Activated CD8-positive, alpha-beta memory T cell treated with anti-CD3 and anti-CD28 coated beads, Interleukin-2, amount 50 U/mL, for 48 hours (primary cell): ENCODE data around the gene STX17.
"Not testable (repeated sequence)": the region's sequence is repeated elsewhere in the genome, so short reads cannot be mapped to it uniquely, and the experiment has no call there.

Experiments used
- DNase-seq: peaks from one replicate; pipeline ENCODE4 v3.0.0-alpha.2; 2020

STX17 gene

DNA sequence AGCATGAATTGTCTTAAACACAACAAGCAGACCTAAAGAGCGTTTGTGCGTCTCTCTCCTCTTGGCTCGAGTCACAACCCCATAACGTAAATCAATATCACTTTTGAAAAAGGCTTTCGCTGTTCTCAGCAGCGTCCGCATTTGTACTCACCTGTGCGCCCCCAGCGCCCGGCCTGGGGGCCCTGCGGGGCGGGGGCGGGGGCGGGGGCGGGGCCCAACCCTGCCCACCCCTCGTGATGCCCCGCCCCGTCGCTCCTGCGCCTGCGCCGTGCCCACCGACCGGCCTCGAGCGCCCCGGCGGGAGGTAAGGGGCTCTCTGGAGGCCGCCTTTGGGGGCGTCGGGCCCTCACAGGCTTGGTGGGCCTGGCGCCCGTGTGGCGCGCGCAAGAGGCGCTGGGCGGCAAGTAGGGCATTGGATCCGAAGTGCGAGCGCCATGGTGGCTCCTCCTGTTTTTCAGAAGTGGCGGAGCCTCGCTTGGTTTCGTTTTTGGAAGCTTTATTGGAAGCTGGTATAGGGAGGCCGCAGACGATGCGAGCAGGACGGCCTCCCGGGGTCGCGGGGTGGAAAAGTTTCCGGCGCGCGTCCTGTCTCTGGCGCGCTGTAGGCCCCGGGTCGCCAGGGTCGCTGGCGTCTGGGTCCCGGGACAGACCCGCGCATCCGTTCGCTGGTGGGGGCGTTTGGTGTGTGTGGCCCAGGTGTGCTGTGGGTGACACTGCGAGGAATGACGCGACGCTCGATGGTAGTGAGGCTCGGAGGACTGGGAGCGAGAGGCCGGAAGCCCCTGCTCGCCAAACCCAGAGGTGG is at the start of gene STX17:
Gene STX17, plus strand, starts transcription at position 252 of the 805 bp plus-strand sequence. CDS start 8,586 bp downstream, outside the sequence.
- peak; percentile 89 for DNase-seq

DNA sequence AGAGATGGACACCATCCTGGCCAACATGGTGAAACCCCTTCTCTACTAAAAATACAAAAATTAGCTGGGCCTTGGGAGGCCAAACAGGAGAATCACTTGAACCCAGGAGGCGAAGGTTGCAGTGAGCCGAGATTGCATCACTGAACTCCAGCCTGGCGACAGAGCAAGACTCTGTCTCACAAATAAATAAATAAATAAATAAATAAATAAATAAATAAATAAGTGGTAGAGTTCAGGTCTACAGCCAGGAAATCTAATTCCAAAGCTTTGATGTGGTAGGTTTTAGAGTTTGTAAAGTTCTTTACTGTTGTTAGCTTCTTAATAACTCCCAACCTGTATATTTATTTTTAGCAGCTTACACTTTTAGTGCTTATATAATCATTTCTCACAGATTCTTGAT is 48.9 kb upstream of the STX17 start:
- DNase-seq = not testable (repeated sequence)

DNA sequence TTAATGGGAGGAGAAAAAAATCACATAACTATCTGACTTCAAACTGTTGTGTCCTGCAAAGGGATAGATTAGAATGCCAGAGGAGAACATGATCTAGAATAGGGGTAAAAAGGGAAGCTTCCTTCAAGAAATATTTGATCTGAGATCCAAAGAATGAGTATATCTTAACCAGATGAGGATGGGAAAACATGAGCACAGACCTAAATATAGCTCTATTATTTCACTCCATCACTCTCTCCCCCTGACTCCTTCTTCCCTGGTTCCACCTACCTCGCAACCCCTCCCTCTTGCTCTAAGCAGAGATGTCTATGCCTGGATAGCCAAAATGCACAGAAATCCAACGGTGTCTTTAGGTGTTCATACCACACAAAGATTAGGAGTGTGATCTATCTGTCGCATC is 48.4 kb upstream of the STX17 start:
- no peak for DNase-seq

DNA sequence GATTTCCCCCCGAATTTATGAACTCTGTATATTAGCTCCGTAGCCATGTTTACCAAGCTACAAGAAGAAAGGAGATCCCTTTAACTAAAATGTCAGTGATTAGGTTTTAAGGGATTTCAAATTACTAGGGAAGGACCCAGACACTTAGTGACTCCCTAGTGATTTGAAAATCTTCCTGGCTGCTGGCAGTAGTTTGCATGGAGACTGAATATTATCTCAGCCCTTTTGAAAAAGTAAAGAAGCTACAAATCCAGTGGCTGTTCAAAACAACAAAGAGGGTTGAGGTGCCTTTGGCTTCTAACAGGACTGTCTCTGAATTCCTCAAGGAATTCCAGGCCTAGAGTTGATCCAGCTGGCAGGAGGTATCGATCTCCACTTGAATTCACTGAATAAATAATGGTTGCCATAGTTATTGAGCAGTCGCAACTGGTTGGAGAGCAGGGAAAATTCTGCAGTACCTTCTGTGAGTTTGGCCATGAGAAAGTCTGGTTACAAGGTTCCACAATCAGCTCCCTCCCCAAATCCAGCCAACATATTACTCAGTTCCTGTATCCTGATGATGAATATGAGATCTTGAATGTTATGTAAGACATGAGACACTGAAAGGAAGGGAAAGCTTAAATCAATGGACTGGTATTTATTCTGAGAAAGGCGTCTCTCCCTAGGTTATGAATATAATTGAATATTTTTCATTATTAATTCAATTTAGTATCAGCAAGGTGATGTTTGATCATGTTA is 47.0 kb upstream of the STX17 start:
- no peak for DNase-seq

DNA sequence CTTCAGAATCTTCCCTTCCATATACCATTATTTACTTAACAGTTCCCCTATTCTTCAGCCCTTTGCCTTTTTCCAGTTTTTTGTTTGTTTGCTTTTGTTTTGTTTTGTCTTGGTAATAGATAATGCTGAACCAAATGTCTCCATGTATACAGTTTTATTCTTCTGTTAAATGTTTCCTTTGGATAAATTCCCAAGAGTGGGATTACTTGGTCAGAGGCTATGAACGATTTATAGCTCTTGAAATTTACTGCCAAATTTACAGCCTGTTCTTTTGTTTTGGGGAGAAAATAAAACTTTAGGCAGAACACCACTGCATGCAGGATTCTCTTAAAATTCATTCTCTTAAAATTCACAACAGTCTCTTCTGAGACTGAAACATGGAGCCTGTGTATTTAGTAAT is 46.2 kb upstream of the STX17 start:
- DNase-seq = no peak

DNA sequence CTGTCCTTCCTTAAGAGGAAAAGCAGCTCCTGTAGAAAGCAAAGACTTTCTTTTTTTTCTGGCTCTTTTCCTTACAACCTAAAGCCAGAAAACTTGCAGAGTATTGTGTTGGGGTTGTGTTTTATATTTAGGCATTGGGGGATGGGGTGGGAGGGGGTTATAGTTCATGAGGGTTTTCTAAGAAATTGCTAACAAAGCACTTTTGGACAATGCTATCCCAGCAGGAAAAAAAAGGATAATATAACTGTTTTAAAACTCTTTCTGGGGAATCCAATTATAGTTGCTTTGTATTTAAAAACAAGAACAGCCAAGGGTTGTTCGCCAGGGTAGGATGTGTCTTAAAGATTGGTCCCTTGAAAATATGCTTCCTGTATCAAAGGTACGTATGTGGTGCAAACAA is 42.5 kb upstream of the STX17 start:
- no peak for DNase-seq

DNA sequence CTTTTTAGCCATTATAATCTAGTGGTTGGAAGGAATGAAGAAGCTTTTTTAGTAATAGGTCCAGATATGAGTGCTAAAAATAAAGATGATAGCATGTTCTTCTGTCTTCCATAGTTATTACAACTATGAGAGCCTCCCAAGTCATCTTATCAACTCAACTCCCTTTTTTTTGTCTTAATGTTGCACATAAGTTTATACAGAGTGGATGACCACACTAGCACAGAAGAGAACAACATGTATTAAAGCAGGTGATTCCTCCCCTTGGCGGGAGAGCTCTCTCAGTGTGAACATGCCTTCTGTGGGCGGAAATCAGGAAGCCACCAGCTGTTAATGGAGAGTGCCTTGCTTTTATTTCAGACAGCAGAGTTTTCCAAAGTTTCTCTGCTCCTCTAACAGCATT is 40.1 kb upstream of the STX17 start:
- no peak for DNase-seq

DNA sequence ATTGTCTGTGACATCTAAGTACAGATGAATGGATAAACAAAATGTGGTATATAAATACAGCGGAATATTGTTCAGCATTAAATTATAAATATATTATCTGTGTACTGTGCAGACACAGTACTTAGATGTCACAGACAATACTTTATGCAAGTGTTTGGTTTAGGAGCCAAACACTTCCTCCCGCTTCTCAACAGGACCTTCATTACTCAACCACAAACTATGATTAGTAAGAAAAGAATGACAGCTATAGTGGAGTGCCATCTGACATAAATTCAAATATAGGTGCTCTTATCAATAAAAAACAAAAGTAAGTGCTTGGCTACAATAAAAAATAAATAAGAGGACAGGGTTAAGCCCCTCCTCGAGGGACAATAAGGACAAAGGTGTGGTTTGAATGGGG is 38.9 kb upstream of the STX17 start:
- no peak for DNase-seq

DNA sequence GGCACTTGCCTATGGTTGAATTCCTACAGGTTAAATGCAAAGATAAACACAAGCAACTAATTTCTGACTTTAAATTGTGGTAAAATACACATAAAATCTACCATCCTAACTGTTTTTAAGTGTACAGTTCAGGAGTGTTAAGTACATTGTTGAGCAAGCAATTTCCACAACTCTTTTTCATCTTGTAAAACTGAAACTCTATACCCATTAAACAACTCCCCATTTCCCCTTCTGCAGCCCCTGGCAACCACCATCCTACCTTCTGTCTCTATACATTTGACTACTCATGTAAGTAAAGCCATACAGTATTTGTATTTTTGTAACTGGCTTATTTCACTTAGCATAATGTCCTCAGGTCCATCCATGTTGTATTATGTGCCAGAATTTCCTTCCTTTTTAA is 38.5 kb upstream of the STX17 start:
- no peak for DNase-seq

DNA sequence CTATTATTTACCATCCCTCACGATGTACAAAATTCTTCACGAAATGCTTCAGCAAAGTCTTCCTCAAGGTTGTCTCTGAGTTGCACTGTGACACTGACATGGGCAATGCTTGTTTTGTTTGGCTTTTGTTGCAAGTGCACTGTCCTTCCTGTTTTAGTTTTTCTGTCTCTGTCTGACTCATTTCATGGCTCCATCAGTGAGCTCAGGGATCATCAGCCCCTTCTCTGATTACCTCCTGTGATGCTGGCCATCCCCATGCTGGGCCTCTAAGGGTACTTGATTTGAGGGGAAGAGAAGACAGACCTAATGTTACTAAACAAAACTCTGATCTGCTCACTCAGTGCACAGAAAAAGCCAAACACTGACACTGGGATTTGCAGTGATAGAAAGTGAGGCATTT is 37.6 kb upstream of the STX17 start:
- DNase-seq = no peak

DNA sequence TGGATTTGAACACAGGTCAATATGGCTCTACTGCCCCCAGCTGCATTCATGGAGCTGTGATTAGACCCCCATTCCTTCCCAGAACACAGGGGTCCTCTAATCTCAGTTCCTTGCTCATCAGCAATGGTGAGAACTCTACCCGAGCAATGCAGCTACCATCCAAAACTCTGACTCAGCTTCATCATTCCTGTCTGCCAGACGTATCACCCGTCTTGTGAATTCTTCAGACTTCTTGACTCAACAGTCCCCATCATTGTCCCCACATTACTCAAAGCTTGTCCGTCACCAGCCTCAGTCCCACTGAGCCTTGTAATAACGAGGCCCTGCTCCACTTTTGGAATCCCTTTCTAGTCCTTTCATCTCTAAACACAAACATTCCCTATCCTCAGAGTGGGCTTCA is 36.3 kb upstream of the STX17 start:
- DNase-seq = no peak

DNA sequence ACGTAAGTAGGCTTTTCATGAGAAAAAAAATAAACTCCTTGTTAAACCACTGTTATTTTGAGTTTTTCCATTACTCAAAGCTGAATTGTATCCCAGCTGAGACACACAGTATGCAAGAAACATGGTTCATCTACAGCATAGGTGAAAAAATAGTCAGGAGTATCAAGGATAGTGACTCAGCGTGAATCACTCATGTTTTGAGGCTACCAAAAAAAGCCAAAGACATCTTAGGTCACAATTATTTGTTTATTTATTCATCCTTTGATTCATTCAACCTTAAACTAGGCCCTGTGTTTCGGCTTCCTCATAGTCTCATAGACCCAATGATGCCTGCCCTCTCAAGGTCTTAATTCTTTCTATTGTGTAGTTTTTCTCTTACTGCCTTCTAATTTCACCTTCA is 32.9 kb upstream of the STX17 start:
- DNase-seq = no peak

DNA sequence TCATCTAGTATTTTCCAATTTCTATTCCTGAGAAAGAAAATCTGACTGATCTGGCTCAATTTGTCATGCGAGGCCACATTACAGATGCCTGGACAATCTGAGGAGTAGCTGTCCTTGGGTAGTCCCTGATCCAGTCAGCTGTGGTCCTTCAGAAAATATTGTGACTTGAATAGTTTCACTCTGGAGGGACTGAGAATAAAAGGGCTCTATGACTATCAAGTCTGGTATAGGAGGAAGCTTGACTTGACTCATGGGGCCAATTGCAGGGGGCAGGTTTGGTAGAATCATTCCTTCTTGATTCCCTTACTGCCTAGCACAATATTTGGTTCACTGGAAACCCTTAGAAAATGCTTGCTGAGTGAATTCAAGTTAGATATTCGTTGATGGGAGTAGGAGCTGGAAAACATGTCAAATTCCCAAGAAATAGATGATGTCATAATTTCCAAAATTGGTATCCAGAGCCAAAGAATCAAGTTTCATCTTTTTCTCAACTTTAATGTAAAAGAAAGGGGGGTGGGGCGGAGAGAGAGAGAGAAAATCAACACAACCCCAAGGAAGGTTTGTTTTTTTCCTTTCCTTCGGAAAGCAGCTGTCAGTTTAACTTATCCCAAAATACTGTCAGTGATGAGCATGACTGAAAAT is 32.4 kb upstream of the STX17 start:
- DNase-seq = no peak

DNA sequence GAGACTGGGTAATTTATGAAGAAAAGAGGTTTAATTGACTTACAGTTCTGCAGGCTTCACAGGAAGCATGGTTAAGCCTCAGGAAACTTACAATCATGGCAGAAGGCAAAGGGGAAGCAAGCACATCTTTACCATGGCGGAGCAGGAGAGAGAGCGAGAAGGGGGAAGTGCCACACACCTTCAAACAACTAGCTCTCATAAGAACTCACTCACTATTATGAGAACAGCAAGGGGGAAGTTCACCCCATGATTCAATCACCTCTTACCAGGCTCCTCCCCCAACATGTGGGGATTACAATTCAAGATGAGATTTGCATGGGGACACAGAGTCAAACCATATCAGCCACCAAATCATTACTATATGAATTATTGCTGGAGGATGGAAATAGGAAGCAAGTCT is 30.3 kb upstream of the STX17 start:
- no peak for DNase-seq

DNA sequence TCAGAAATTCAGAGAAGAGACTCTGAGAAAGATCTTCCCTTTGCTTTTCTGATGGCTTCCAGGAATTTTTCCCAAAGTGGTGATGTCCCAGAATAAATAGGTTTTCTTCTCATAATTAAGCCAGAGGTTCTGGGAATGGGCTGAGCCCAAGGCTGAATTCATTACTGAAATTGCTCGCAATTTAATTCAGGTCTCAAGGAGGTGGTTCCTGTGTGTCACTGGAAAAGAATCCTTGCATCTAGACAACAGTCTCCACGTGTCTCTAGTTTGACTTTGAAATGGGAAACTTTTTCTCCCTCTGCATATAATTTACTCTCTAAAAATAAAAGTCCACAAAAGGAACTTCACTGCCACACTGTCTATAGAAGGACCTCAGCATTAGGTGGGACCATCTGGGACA is 27.8 kb upstream of the STX17 start:
- no peak for DNase-seq

DNA sequence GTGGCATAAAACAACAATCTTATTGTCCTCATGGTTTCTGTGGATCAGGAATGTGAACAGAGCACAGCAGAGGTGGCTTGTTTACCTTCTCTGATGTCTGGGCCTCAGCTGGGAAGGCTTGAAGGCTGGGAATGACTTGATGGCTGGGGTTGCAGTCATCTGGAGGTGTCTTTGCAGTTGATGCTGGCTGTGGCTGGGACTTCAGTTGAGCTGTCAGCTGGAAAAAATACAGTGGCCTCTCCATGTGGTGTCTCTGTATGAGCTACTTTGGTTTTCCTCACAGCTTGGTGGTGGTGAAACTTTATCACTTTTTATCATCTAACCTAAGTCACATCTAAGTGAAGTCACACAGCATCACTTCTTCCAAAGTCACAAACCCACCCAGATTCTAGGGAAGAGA is 24.7 kb upstream of the STX17 start:
- DNase-seq = no peak

DNA sequence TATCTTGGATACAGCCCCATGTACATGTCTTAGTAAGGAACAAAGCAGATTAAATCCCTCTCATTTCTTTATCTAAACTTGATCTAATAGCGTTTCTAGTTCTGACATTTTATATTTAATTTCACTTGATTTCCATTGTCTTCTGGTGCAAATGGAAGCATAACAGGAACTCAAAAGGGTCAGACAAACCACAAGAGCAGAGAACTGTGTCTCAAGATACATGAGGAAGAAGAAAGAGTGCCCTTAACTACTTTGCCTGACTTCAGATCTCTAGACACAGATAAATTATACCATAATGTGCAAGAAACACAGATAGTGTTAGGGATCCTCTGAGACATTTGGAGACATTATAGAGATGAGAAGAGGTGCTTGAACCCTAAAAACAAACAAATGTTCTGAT is 20.7 kb upstream of the STX17 start:
- DNase-seq = no peak

DNA sequence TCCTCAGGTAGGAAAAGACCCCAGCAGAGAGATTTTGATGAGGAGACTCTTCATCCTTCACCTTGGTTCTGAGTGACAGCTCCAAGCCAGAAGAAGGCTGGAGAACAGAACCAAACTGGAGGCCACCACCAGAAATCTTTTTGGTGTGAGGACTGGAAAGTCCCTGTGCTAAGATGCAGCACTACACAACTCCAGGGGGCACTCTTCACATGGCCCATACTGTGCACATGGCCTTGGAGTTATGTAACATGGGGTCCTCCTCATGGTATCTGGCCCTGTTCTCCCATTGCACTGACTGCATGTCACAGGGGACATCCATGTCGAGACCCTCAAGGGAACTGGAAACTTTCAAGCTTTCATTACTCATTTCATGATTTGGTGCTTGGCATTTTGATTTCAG is 17.3 kb upstream of the STX17 start:
- DNase-seq = no peak

DNA sequence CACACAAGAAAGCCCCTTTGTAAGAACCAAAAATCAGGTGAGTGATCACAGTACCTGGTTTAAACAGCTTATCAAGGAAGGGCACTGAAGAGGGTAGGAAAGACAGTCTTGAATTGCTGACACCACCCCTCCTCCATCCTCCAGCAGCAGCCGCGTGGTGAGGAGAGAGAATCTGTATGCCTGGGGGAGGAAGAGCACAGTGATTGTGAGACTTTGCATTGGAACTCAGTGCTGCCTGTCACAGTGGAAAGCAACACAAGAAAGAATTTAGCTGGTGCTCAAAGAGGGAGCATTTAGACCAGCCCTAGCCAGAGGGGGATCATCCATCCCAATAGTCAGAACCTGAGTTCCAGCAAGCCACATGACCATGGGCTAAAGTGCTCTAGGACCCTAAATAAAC is 11.6 kb upstream of the STX17 start:
- no peak for DNase-seq

DNA sequence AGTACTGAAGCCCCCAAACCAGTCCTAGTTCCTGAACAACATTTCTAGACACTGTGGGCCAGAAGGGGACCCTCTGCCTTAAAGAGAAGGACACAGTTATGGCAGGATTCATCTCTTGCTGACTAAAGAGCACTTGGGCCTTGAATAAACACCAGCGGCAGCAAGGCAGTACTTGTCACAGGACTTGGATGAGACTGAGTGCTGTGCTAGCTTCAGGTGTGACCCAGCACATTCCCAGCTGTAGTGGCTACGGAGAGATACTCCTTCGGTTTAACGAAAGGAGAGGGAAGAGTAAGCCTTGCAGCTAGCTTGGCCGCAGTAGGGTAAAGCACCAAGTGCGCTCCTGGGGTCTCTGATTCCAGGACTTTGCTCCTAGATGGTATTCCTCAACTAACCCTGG is 10.9 kb upstream of the STX17 start:
- no peak for DNase-seq

DNA sequence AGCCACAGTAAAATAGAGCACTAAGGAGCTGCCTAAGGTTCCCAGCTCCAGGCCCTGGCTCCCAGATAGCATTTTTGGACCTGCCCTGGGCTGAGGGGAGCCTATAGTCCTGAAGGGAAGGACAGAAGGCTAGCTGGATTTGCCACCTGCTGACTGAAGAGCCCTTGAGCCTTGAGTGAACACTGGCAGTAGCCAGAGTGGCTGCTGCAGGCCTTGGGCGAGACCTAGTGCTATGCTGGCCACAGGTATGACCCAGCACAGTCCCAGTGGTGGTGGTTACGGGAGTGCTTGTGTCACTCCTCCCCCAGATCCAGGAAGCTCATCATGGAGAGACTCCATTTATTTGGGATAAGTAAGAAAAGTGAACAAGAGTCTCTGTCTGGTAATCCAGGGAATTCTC is 10.3 kb upstream of the STX17 start:
- DNase-seq = no peak

DNA sequence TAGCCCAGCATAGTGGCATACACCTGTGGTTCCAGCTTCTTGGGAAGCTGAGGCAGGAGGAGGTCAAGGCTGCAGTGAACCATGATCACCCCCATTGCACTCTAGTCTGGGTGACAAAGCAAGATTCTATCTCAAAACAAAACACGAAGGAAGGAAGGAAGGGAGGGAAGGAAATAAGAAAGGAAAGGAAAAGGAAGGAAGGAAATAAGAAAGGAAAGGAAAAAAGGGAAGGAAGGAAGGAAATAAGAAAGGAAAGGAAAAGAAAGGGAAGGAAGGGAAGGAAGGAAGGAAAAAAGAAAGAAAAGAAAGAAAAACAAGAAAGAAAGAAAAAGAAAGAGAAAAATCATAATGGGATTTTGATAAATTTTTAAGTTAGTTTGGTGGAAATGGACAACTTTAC is 3.1 kb upstream of the STX17 start:
- no peak for DNase-seq

DNA sequence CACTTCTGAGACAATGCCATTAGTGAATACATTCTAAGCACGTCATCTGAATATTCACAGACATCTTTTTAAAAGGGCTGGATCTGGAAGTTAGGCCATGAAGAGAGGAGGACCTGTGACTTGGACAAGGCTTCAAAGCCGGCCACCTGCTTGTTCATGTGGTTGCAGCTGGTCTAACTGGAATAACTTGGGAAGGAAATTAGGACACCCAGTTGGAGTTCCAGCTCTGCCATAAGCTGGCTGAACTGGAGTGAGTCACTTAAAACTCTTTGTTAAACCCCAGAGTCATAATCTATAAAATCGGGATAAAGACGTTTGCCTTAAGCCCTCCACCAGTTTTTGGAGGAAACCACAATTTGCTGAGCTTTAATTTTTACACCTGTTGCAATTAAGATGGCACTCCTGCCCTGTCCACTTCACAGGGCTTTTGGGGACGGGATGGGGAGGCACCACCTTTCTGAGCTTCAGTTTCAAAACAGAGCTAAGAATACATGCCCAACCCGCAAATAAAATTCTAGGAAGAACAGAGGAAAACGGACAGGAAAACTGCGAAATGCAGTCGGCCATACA is 536 bp upstream of the STX17 start:
- DNase-seq = no peak

DNA sequence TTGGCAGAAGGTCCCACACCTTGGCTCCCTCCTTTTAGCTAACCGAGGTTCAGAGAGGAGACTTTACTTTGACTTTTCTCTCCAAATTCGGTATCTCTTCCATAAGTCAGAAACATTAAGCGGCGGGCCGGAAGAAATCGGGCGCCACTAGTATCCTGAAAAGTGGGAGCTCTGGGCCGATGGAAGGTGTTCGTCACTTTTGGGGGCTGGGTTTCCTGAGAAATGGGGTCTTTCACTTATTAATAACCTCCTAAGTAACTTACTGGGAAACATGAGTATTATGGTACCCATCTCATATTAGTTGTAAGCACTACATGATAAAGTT is 716 bp downstream of the STX17 start:
- no peak for DNase-seq
